Activated CD8-positive, alpha-beta T cell treated with anti-CD3 and anti-CD28 coated beads, Interleukin-2, amount 10 ng/mL, durations not matched to agents 7 days and 5 days (primary cell): Measurements from ENCODE around the gene F13A1. TPM values are rescaled to one million over a fixed set of nuclear protein-coding genes. Genes with fewer than 3 reads are reported as not detected.

ENCODE experiments used
- ATAC-seq: fragments of 150-1000 bp; cut with Tn5 transposase; one replicate; pipeline ENCODE4 v1.10.0; 2021; ENCODE audit warnings: moderate library complexity
- CTCF ChIA-PET: fragments of 350-600 bp; sonication (Branson Sonifier 250); formaldehyde crosslinking; loops from one replicate; lab custom pipeline; 2021; ENCODE audit warnings: antibody characterized with exemption; lab: Charles Lee
- POLR2A ChIA-PET: fragments of 350-600 bp; sonication (Branson Sonifier 250); formaldehyde crosslinking; loops from one replicate; lab custom pipeline; 2021; ENCODE audit warnings: antibody characterized with exemption; lab: Charles Lee
- DNase-seq: peaks from one replicate; pipeline ENCODE4 v3.0.0-alpha.2; 2020
- H3K27ac Mint-ChIP-seq: one replicate; pipeline ENCODE4 v1.8.0; 2021; ENCODE audit warnings: mild to moderate bottlenecking, mixed read lengths
- H3K27me3 Mint-ChIP-seq: one replicate; pipeline ENCODE4 v1.8.0; 2021; ENCODE audit warnings: low read depth, mixed read lengths
- H3K36me3 Mint-ChIP-seq: one replicate; pipeline ENCODE4 v1.8.0; 2021; ENCODE audit warnings: low read depth, mixed read lengths
- H3K4me1 Mint-ChIP-seq: one replicate; pipeline ENCODE4 v1.8.0; 2021; ENCODE audit warnings: low read depth, mixed read lengths
- H3K4me3 Mint-ChIP-seq: one replicate; pipeline ENCODE4 v1.8.0; 2021; ENCODE audit warnings: mild to moderate bottlenecking, mixed read lengths
- H3K9me3 Mint-ChIP-seq: one replicate; pipeline ENCODE4 v1.8.0; 2022; ENCODE audit warnings: mixed read lengths; ENCODE audit not compliant: insufficient read depth
- microRNA-seq: library from miRNA; unstranded; fragments of <30 nt; microRNA quantifications from one replicate; pipeline ENCODE4 v1.2.0, GENCODE V29; 2022
- total RNA-seq, 2 experiments: library from RNA; stranded (reverse); gene quantifications; one replicate each; pipeline ENCODE4 v1.2.3, GENCODE V29; 2021

The F13A1 gene
- total RNA-seq, 2 experiments from 2014 or later = not detected

GRCh38 chr6:6105472-6106036, 214.9 kb downstream of the F13A1 start:
- Mint-ChIP-seq H3K4me1 (no peaks in the 10 kb centered on the region), H3K4me3 (no peak overlapping the region), H3K27me3 (peaks cover 14% of the 10 kb centered on the region), H3K9me3 (no peaks in the 10 kb centered on the region), H3K27ac (no peak overlapping the region), H3K36me3 (no peaks in the 10 kb centered on the region)
- CTCF ChIA-PET = no interaction called here
- POLR2A ChIA-PET = no interaction called here
- ATAC-seq (no peak), DNase-seq (no peak)

Small RNA genes lying within 50 kb of the gene (microRNA-seq; reads per million reads assigned to microRNA genes)
- gene MIR5683 (not detected), gene MIR7853 (not detected)
